GM18519 (cell line): Measurements from ENCODE around the gene LHB.

Experiments used
- ATAC-seq: cut with Tn5 transposase; IDR thresholded peaks from one replicate; pipeline ENCODE4 v1.9.1; 2021; ENCODE audit warnings: mild to moderate bottlenecking, moderate library complexity; ENCODE audit not compliant: unreplicated experiment, low FRiP score

Gene LHB

GRCh38 chr19:48986211-48986610 lies 30.7 kb downstream of the LHB start:
- no peak for ATAC-seq

- ATAC-seq = no peak
Measured at GRCh38 chr19:48985711-48986110, 31.2 kb downstream of the LHB start.

- no peak for ATAC-seq
Measured at GRCh38 chr19:48982280-48982679, 34.6 kb downstream of the LHB start.

DNA sequence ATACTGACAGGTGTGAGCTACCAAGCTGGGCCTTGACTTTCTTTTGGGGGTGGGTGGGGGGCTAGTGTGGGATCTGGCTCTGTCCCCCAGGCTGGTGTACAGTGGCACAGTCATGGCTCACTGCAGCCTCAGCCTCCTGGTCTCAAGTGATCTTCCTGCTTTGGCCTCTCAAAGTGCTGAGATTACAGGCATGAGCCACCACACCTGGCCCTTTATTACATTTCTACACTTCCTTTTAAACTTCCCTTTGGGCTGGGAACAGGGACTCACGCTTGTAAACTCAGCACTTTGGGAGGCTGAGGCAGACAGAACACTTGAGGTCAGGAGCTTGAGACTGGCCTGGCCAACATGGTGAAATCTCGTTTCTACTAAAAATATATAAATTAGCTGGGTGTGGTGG lies 39.8 kb downstream of the LHB start:
- no peak for ATAC-seq

GRCh38 chr19:48975947-48976847 lies 40.7 kb downstream of the LHB start:
- no peak for ATAC-seq

DNA sequence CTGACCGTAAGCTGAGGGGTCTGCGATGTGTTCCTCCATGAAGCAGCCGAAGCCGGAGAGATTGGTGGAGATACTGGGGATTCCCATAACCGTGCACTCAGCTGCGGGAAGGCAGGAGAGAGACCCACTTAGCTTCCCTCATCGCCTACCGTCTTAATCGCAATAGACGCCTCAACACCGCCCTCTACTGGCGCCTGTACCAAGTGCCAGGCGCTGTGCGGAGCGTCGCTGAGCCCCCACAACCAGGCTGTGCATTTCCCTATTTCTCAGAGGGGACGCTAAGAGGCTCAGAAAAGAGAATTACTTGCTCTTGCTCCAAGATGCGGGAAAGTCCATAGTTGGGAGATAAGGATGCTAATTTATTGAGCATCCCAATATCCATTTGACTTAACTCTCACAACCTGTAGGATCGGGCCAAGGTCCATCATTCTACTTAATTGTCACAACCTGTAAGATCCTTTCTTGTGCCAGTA lies 45.9 kb downstream of the LHB start:
- no peak for ATAC-seq

- ATAC-seq = no peak
Measured at GRCh38 chr19:48970139-48970766, 46.6 kb downstream of the LHB start.

DNA sequence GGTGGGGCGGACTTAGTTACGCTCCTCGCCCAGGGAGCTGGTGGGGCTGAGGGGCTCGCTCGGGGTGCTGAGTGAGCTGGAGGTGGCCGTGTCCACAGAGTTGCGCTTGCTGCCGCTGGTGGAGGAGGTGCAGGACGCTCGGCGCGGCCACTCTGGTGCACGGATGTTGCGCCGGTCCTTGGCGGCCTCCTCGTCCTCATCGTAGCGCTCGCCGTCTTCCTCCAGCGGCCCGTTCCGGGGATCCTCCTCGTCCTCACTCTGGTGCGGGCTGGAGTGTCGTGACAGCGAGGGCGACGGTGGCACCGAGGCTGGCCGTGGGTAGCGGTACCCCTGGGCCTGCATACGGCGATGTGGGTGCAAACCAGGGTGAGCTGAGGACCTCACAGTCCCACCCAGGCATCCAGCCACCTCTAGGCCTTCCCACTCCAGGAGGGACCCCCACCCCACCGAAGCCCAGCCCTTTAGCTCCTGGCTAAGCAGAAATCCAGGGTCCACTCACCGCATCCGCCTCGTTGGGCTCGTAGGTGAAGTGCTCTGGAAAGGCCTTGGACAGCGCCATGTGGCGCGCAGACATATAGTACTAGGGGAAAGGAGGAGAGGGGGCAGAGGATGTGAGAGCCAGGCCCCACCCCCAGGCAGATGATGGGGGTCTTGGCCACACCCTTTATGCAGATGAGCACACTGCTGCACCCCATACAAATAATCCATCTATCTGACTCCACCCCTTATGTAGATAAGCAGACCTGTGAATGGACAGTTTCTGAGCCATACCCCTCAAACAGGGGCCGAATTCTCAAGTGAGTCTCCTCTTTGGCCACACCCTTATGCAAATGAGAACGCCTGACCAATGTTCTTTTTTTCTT lies 47.4 kb downstream of the LHB start:
- ATAC-seq = no peak

DNA sequence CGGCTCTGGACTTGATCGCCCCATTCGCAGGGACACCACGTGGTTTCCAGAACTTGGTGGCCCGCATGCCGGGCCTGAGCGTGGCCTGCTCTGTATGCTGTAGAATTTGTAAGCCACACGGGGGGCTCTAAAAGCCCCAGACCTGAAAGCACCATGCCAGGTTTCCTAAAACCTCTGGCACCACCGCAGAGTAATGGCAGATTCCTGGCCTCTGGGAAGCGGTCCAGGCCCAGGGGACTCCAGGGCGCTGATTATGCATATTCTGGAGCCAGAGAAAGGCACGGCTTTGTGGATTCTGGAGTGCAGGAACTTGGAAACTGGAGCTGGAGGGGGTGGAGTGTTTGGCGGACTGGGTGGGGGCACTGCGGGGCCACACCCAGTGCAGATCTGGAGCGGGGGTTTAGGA lies 48.1 kb downstream of the LHB start:
- ATAC-seq = no peak

DNA sequence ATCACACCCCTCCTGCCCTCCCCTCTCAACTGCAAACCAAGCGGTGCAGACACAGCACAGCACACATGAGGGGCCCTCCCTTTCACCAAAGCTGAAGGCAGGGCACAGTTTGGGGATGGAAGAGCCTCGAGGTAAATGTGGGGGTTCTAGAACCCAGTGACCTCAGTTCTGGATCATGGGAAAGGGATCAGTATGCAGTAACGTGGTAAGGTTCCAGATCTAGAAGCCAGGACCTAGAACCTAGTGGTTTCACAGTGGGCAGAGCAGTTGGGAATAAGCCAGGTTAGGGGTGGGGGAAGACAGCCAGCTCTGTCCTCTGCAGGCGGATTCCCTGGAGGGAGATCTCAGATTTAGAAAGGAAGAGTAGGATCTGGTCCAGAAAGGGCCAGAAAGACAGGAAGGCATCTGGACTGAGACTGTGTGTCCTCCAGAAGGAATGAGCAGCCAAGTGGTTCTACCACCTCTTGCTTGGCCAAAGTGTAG lies 48.7 kb downstream of the LHB start:
- ATAC-seq = no peak

- ATAC-seq = no peak
Measured at GRCh38 chr19:48967346-48968178, 49.3 kb downstream of the LHB start.

DNA sequence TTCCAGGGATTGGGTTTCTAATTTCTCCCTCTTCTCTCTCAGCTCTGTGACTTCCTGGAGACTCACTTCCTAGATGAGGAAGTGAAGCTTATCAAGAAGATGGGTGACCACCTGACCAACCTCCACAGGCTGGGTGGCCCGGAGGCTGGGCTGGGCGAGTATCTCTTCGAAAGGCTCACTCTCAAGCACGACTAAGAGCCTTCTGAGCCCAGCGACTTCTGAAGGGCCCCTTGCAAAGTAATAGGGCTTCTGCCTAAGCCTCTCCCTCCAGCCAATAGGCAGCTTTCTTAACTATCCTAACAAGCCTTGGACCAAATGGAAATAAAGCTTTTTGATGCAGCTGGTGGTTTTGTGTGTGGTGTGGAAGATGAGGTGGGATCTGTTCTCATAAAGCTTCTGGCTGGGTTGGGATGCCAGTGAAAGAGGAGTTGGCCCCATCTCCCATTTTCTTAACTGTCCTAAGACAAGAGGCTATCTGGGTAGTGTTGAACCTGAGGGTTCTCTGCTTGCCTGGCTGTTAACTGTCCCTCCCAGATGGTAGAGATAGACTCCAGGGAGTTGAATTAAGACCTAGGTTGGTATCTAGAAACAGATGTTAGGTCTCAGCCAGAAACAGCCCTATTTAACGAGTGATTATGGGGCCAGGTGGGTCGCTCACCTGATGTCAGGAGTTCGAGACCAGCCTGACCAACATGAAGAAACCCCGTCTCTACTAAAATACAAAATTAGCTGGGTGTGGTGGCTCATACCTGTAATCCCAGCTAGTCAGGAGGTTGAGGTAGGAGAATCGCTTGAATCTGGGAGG lies 50.1 kb downstream of the LHB start:
- no peak for ATAC-seq
